ENCODE measurements around the gene HABP4. TPM values are rescaled to one million over a fixed set of nuclear protein-coding genes. Genes with fewer than 3 reads are reported as not detected.

HABP4 gene
- total RNA-seq, 1 experiment from 2014 or later, result 21.0 TPM

DNA sequence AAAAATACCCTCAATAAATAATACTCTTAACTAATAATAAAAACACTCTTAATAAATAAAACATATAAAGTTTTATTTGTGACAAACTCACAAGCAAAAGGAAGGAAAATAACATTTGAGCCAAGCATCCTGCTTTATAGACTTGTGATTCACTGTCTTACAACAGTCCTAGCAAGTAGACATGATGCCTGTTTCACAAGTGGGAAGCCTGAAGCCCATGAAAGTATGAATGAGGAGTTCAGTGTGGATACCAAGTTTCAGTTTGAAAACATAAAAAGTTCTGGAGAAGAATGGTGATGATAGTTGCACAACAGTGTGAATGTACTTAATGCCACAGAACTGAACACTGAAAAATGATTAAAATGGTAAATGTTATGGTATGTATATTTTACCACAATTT lies 10.9 kb downstream of the HABP4 start:
- ChIA-PET POLR2A (no interaction called here), CTCF (no interaction called here), RAD21 (ENCODE audit: low non-redundant PET in 1 of 2, low total read pairs in 2 of 2, uncharacterized antibody in 2 of 2, unreplicated experiment in 2 of 2) (no interaction called here)
- Histone ChIP-seq H2AFZ (ENCODE audit: low read depth, low read length, poor library complexity, severe bottlenecking) (no peak overlapping the region), H3K9ac (ENCODE audit: low read length) (no peak overlapping the region), H3K9me3 (ENCODE audit: control insufficient read depth in 1 of 2, insufficient read depth in 1 of 2, low read depth in 1 of 2, low read length in 2 of 2) (no peaks in the 10 kb centered on the region), H3K36me3 (ENCODE audit: control insufficient read depth in 1 of 2, insufficient read depth in 2 of 2, low read length in 2 of 2) (peaks cover 2 to 3% of the 10 kb centered on the region in 2 experiments; a peak in 2 of 4 replicates), H3K9me2 (ENCODE audit: insufficient read depth) (no peaks in the 10 kb centered on the region), H3K27ac (ENCODE audit: low read depth, low read length) (no peak overlapping the region), H4K20me1 (ENCODE audit: insufficient read depth) (no peaks in the 10 kb centered on the region), H3K4me3 (replicated peaks in 1 of 2; ENCODE audit: low read depth in 1 of 2, low read length in 2 of 2) (no peak overlapping the region), H3K79me2 (ENCODE audit: insufficient read depth, low read length) (no peaks in the 10 kb centered on the region), H3K27me3 (ENCODE audit: insufficient read depth, low read length) (no peaks in the 10 kb centered on the region), H3K4me1 (ENCODE audit: control insufficient read depth in 1 of 2, insufficient read depth in 2 of 2, low read length in 2 of 2) (0 out of 4 replicates have a peak, but pooled peaks cover 0 to 2% of the 10 kb centered on the region in 2 experiments), H3K4me2 (ENCODE audit: low read length) (no peak overlapping the region)
- no TSS peak for BruUV-seq (replicated peaks)
- no peak for DNase-seq (ENCODE audit: low read depth, low spot score)
- TF ChIP-seq SRF (IDR thresholded peaks at IDR 0.05; ENCODE audit: low read depth) (no peak), ELF1 (IDR thresholded peaks at IDR 0.05; ENCODE audit: borderline replicate concordance, low read depth) (no peak), ZFX (IDR thresholded peaks at IDR 0.05) (no peak), CBX3 (IDR thresholded peaks at IDR 0.05; ENCODE audit: low read depth) (no peak), RAD21 (IDR thresholded peaks at IDR 0.05; ENCODE audit: low read depth) (no peak)
- TF ChIP-seq, protein P1, sequence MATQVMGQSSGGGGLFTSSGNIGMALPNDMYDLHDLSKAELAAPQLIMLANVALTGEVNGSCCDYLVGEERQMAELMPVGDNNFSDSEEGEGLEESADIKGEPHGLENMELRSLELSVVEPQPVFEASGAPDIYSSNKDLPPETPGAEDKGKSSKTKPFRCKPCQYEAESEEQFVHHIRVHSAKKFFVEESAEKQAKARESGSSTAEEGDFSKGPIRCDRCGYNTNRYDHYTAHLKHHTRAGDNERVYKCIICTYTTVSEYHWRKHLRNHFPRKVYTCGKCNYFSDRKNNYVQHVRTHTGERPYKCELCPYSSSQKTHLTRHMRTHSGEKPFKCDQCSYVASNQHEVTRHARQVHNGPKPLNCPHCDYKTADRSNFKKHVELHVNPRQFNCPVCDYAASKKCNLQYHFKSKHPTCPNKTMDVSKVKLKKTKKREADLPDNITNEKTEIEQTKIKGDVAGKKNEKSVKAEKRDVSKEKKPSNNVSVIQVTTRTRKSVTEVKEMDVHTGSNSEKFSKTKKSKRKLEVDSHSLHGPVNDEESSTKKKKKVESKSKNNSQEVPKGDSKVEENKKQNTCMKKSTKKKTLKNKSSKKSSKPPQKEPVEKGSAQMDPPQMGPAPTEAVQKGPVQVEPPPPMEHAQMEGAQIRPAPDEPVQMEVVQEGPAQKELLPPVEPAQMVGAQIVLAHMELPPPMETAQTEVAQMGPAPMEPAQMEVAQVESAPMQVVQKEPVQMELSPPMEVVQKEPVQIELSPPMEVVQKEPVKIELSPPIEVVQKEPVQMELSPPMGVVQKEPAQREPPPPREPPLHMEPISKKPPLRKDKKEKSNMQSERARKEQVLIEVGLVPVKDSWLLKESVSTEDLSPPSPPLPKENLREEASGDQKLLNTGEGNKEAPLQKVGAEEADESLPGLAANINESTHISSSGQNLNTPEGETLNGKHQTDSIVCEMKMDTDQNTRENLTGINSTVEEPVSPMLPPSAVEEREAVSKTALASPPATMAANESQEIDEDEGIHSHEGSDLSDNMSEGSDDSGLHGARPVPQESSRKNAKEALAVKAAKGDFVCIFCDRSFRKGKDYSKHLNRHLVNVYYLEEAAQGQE (IDR thresholded peaks at IDR 0.05; ENCODE audit: low read depth), result no peak
- TF ChIP-seq, protein P2, sequence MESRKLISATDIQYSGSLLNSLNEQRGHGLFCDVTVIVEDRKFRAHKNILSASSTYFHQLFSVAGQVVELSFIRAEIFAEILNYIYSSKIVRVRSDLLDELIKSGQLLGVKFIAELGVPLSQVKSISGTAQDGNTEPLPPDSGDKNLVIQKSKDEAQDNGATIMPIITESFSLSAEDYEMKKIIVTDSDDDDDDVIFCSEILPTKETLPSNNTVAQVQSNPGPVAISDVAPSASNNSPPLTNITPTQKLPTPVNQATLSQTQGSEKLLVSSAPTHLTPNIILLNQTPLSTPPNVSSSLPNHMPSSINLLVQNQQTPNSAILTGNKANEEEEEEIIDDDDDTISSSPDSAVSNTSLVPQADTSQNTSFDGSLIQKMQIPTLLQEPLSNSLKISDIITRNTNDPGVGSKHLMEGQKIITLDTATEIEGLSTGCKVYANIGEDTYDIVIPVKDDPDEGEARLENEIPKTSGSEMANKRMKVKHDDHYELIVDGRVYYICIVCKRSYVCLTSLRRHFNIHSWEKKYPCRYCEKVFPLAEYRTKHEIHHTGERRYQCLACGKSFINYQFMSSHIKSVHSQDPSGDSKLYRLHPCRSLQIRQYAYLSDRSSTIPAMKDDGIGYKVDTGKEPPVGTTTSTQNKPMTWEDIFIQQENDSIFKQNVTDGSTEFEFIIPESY (IDR thresholded peaks at IDR 0.05; ENCODE audit: extremely low read depth, insufficient replicate concordance, low read length), result no peak
- intact Hi-C loops (cut with micrococcal nuclease), result no loop called here
- ATAC-seq, result no peak

Measured in HCT116 (cell line).